Dermis microvascular lymphatic vessel endothelial cell (primary cell): ENCODE results near the gene CIAO2B. TPM values are rescaled to one million over a fixed set of nuclear protein-coding genes. Genes with fewer than 3 reads are reported as not detected.
"Not testable (repeated sequence)": the region's sequence is repeated elsewhere in the genome, so short reads cannot be mapped to it uniquely, and the experiment has no call there.

Source experiments
- DNase-seq, 2 donors: peaks; one replicate each; pipeline versions ENCODE4 v3.0.0 to v3.0.0-alpha.2; 2010; ENCODE audit warnings: low read depth in 2 of 2
- total RNA-seq: library from RNA; depleted of rRNA; stranded (reverse); fragments of >200 nt; gene quantifications from 2 replicates; pipeline ENCODE4 v1.2.1, GENCODE V29; 2014

Gene CIAO2B
- total RNA-seq, 1 donor from 2014 or later, result 156 TPM

DNA sequence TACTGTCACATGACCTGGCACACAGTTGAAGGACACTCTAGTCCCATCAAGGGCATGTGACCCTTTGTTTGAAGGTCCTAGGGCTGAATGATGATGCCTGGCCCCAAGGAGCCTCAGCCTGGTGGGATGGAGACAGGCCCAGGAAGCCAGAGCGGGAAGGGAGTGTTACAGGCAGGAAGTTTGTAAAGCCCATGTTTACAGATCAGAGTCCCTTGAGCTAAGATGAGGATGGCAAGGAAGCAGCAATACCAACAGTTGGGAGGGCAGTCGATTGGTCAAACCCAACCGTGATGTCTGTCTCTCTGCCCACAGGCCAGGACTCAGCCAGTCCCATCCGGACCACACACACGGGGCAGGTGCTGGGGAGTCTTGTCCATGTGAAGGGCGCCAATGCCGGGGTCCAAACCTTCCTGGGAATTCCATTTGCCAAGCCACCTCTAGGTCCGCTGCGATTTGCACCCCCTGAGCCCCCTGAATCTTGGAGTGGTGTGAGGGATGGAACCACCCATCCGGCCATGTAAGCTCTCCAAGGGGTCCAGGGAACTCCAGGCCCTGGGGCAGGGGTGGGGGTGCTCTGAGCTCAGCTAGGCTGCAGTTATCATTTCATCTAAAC, 3.6 kb upstream of the CIAO2B start:
- no peak for DNase-seq

DNA sequence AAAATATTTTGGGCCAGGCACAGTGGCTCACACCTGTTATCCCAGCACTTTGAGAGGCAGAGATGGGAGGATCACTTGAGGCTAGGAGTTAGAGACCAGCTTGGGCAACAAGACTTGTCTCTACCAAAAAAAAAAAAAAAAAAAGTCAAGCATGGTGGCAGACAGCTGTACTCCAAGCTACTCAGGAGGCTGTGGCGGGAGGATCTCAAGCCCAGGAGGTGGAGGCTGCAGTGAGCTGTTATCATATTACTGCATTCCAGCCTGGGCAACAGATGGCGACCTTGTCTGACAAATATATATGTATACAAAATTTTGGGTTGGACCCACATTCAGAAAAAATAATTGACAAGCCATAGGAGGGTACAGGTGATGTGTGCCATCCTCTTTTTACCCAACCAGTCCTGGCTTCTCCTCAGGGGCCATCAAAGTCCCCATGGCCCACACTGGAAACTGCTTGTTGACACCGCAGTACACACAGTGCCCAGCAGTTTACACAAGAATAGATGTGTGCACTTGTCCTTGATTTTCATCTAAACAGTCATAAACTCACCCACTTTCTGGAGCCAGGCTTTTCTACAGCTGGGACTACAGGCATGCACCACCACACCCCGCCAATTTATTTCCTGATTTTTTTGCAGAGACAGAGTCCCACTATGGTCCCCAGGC, 2.8 kb upstream of the CIAO2B start:
- no peak for DNase-seq

DNA sequence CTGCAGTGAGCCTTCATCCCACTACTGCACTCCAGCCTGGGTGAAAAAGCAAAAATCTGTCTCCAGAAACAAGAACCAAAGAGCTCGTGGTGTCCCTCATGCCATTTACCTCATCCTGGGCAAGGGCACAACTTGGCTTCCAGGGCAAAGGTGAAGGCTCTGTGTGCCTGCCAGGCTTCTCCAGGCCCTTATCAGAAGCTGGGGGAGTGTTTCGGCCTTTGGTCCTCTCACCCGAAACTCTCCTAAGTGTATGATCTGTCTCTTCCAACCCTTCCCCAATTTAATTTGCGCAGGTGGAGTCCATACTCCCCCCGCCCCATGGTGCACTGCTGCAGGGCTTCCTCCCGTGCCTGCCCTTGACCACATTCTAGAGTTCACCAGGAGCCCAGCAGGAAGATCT, 2.3 kb upstream of the CIAO2B start:
- no peak for DNase-seq

DNA sequence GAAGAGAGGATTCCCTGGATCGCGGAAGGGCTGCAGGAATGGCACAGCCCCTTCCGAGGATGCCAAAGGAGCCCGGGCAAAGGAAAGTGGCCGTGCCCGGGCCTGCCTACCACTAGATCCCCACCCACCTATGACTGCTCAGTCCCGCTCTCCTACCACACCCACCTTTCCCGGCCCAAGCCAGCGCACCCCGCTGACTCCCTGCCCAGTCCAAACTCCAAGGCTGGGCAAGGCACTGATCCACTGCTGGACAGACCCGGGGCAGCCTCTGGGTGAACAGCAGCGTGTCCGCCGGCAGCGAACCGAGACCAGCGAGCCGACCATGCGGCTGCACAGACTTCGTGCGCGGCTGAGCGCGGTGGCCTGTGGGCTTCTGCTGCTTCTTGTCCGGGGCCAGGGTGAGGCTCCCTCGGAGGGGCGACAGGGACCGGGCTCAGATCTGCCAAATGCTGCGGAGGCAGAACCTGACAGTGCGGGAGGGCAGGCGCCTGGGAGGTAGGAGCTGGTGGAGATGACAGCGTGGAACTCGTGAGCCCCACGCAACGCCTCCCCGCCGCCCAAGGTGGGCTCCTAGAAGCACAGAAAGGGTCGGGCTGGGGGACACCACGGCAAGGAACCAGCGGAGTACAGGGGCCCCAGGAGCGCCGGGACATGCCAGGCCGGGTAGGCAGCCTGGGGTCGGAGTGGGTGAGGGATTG, 1.3 kb upstream of the CIAO2B start, which contains the start of gene CES2:
Gene CES2 (plus strand): TSS at position 203 of the 698 bp plus-strand sequence. CDS start 120 bp downstream, at position 323.
- peak in 1 of 2 donors; percentile 38 for DNase-seq

DNA sequence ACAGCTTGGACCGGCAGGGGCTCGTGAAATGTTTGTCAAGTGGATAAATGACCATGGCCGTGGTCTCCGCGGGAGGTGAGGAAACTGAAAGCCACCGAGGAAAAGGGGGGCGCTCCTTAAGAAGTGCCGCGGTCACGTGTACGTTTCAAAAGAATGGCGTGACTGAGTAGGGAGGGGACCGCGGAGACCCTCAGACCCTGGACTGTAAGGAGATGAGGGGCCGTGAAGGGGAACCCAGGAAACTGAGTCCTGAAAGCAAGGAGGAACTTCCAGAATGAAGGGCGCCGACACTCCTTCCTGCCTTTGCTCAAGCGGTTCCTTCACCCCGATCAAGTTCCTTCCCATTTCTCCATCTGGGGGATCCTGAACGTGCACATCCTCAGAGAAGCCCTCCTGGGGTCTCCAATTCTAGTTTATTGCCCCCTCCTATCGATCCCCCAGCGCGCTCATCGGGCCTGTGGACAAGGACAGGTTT, 674 bp upstream of the CIAO2B start:
- DNase-seq, result not testable (repeated sequence)

DNA sequence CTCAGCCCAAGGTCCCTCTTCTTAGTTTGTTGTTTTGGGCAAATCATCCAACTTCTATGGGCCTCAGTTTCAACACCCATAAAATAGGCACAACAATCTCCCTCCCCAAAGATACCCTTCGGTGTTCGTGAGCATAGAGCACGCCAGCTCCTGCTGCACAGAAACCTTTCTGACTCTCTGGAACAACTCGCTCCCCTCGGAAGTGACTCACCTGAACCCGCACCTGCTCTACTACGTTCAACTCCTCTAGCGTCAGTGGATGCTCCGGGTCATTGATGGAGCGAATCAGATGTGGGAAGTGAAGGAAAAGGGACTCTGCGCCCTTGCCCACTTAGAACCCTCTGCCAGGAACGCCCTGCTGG, 445 bp downstream of the CIAO2B start:
- no peak for DNase-seq

DNA sequence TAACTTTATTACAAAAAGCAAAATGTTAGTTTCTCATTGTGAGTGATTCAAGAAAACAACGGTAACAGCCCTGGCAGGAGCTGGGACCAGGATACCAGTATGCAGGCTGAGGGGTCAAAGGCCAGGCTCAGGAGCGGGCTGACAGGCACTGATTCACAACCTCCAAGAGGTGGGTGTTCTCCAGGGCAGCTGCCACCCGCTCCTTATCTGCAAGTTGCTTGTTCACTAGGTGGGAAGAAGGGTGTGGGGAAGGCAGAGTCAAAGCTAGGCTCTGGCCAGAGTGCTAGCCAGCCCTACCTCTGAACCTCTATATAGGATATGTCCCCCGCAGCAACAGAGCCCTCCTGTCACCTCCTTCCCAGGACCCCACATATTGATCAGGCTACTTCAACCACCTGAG, 2.1 kb downstream of the CIAO2B start:
- DNase-seq, result no peak

DNA sequence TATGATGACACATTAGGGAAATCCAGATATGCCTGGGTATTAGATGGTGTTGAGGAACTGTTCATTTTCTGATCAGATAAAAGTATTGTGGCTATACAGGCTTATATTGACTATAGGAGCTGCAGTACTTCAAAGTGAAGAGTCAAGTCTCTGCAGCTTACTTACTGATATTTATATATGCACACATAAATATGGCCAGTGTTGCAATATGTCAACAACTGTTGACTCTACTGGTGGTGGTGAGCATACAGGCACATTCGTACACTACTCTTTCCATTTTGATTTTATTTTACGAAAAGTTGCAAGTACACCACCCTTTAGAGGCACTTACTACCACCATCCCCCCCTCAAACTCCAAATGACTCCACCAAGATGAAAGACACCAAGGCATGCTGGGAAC, 2.5 kb downstream of the CIAO2B start:
- DNase-seq, result no peak

DNA sequence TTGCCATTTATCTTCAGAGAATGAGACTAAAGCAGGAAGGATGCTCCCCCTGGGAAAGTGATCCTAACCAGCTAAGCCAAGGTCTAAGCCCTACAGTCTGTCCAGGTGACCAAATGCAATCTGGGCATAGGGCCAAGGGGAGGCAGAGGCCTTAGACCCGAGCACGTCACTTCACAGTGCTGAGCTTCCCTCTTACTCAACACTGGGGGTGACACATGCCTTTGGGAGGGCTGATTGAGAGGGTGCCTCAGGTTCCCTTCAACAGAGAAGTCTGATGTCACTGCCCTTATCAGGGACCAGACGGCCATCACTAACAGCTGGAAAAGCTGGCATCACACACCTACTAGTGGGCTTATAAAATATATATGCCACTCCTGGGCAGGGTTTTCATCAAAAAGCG, 4.0 kb downstream of the CIAO2B start:
- no peak for DNase-seq

DNA sequence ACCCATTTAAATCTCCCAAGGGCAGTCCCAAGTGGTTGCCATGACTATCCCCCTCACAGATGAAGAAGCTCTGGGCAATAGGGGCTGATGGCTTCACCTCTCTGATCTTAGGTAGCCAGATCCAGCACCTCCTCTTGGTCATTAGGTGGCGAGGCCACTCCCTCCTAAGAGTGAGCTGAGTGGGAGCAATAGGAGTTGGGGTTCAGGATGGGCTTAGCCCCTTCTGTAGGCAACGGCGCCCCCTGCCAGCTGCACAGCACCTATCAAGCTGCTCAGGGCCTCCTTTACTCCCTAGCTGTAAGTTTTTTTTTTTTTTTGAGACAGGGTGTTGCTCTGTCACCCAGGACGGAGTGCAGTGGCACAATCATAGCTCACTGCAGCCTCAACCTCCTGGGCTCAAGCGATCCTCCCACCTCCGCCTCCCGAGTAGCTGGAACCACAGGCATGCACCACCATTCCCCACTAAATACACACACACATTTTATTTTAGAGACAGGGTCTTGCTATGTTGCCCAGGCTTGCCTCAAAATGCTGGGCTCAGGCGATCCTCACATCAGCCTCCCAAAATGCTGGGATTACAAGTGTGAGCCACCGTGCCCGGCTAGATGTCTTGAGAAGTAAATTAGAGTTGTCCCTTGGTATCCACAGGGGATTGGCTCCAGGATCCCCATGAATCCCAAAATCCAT, 5.4 kb downstream of the CIAO2B start:
- peak in 1 of 2 donors; percentile 22 for DNase-seq

DNA sequence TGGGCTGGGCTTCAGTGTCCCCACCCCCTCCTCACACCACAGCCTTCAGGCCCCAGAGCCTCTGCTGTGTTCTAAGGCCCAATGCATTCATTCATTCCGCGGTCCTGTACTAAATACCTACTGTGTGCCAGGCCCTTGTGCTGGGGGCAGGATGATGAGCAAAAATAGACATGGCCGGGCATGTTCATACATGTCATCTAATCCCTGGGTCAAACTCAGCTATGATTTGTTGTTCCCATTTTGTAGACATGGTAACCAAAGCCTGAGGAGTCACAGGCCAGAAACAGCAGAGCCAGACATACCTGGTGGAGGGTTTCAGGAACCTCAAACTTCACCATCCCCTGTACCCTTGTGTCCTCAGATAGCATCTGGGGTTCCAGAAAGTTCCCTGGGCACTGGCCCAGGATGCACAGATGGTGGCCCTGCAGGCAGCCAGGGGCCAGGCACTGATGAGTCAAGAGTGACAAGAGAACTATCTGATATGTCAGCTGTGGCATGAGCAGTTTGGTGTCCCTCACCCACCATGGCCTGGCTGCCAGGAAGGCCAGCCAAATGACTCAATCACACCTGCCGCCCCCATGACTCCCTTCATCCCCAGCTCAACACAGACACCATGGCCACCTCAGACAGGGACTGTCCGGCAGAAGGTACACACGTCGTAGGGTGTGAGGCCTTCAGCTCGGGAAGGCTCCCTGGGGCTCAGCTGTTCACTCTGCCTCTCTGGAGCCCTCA, 6.1 kb downstream of the CIAO2B start:
- no peak for DNase-seq

DNA sequence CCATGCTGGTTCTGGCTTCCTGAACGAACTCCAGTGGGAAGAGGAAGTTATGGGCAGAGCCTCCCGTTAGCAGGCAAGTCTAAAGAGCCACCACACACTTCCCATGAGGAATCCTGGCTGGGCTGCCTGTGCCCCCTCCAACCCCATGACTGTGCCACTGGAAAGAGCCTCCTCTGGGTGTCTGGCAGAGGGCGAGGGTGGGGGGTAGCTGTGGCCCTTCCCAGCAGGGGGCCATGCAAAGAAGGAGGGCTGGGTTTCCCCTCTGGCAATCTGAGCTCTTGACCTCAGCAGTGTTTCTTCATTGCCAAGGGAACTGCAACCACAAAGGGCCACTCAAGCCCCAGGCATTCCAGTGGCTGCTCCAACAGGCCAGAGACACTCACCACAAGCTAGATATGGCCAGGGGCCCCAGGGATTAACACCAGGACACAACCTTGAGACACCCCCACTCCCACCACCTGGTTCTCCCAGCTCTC, 7.2 kb downstream of the CIAO2B start:
- no peak for DNase-seq

DNA sequence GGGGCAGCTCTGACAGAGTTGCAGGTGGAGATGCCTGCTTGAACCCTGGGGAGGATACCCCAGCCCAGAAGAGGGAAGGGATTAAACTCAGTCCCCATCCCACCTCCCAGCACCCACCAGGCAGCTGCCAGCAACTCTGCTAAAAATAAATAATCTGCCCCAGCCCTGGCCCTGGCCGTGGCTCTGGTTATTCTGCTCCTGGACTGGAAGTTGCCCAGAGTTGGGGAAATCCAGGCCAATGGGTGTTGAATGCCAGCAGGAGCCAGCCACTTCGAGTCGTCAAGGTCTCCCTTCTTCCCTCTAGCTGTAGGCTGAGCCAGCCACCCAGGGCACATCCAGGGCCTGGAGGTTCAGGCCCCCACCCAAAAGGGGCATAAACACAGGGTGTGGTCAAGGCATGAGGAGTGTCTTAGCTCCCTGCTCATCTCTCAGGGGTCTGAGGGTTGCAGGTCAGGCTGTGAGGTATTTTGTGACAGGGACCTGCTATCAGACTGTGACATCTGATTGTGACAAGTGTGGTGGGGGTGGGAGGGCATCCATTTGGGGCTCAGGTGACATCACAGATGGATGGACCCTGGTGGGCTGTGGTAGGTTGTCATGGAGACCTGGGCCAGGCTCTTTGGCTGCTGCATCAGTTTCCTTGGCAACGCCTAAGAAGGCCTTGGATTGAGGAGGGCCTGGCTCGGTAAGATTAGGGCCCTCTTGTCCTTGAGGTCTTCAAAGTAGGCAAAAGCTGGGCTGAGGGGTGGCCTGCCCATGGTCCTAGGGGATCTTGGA, 7.8 kb downstream of the CIAO2B start:
- no peak for DNase-seq

DNA sequence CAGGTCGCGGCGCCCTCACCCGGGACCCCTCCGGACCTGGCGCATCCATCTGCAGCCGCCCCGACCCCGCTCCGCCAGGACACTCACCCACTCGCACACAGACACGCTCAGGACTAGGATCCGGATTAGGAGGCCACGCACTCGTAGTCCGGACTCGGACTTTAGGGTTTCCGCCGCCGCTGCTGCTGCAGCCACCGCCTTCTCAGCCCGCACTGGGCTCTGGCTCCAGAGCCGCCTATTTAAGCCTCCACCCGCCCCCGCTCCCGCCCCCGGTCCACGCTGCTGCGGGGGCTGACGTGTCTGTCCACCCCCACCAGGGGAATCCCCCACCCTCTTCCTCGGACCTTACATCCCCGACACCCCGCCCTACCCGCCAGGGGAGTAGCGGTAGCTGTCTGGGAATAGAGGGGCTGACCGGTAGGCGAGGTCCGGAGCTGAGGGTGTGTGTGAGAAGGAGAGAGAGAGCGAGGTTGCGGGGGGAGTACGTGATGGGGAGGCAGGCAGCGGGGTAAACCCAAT, 8.8 kb downstream of the CIAO2B start, which contains the start of gene RRAD:
Gene RRAD (minus strand): TSS at position 214 of the 519 bp plus-strand sequence. CDS start 356 bp downstream, outside the sequence.
- DNase-seq, result peak in 1 of 2 donors; percentile 56

DNA sequence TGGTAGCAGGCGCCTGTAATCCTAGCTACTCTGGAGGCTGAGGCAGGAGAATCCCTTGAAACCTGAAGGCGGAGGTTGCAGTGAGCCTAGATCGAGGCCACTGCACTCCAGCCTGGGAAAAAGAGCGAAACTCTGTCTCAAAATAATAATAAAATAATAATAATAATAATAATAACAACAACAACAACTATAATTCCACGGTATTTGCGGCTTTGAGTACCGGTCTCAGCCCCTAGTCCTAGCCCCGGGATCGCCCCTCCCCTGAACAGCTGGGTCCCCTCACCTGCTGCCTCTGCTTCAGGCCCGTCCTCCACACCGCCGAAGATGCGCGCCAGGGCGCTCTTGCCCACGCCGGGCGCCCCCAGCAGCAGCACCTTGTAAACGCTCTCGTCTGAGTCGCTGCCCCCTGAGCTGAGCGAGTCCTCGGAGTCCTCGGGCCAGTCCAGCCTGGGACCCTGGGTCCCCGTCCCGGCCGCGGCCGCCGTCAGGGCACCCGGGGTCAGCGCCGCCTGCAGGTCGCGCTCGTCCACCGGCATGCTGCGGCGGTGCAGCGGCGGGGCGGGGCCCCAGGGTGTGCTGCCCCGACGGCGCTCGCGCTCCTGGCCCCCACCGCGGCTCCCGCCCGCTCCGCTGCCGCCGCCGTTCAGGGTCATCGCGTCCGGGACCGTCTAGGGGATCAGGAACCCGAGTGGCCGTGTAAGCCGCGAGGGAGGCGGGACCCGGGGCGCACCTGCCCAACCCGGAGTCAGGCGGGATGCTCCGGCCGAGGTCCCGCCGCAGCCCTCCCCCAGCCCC, 9.5 kb downstream of the CIAO2B start:
- DNase-seq, result peak in 1 of 2 donors; percentile 19

DNA sequence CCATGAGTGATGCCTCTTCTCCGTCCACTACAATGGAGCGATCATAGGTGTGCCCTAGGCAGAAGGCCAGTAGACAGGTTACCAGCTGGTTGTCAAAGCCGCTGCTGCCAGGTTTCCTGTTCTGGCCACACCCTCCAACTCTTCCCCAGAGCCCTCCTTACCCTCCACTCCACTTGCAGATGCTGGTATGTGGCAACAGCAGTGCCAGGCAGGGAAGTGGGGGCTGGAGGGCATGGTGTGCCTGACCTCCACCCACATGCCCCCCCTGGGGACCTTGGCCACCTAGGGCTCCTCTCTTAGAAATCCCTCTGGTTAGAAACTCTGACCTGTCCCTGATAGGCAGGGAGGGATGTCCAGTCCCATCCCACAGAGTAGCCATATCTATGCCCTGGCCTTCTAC, 10.3 kb downstream of the CIAO2B start:
- no peak for DNase-seq

DNA sequence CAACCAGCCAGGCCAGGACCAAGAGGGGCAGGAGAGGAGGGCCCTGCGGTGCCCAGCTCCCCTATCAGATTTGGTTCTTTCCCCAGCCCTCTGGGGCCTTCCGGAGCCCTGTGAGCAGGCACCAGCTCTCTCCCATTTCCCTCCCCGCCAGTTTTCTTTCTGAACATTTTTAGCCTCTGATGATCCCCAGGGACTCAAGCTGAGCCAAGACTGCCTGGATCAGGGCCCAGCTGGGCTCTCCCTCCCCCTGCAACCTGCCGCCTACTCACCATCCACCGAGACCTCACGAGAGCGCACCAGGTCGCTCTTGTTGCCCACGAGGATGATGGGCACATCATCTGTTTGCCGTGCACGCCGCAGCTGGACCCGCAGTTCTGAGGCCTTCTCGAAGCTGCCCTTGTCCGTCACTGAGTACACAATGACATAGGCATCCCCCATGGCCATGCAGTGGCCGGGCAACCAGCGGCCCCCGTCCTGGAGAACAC, 10.9 kb downstream of the CIAO2B start:
- DNase-seq, result no peak

DNA sequence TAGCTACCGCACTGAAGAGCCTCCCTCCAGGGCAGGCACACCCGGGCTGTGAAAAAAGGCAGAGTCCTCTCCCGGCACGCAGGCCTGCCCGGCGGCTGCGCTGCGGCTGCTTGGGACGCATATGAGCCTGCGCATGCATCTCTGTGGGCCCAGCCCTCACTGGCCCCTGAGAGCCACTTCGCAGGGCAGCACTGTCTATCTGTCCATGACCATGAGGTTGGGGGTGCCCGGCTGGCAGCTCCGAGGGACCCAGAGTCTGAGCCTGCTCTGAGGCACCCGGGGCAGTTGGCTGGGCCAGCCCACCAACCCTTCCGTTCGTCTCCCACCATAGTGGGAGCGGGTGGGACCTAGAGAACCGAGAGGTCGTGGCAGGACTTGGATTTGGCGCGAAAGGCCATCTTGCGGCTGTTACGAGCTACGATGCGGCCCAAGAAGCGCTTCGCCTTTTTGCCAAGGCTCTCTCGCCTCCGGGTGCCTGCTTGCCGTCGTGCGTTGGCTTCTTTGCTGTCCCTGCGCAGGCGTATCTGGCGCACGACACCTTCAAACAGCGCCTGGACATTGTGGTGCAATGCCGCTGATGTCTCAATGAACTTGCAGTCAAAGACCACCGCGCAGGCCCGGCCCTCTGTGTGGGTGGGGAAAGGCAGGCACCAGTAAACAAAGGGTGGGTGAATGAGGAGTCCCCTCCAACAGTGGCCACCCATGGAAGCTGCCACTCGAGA, 12.3 kb downstream of the CIAO2B start:
- DNase-seq, result no peak
